ENCODE results near the gene FGD4.

- no peak for TF ChIP-seq POLR2AphosphoS5 (IDR thresholded peaks at IDR 0.05; ENCODE audit: borderline replicate concordance, low read depth, low read length)
- no peak for TF ChIP-seq EZH2 (IDR thresholded peaks at IDR 0.05)
These were observed 14.1 kb downstream of the FGD4 start for GRCh38 chr12:32413412-32413811.
